K562 (cell line): Measurements from ENCODE around the gene ATP13A1. TPM values are rescaled to one million over a fixed set of nuclear protein-coding genes. Genes with fewer than 3 reads are reported as not detected.

Experiments used
- ATF7 ChIP-seq: fragments of 450-650 bp; IDR thresholded peaks from 2 replicates; pipeline ENCODE4 v1.7.1; 2014; ENCODE audit warnings: mild to moderate bottlenecking, moderate library complexity
- BCOR ChIP-seq: fragments of 450-650 bp; IDR thresholded peaks from 2 replicates; pipeline ENCODE4 v1.6.1; 2016
- MBD2 ChIP-seq: sonication (generic); IDR thresholded peaks from 2 replicates; pipeline ENCODE4 v1.6.1; 2016; ENCODE audit warnings: low read depth, borderline replicate concordance
- NFIC ChIP-seq: fragments of 450-650 bp; IDR thresholded peaks from 2 replicates; pipeline ENCODE4 v1.6.1; 2017; ENCODE audit warnings: mild to moderate bottlenecking, inconsistent platforms
- OTX1 ChIP-seq: fragments of 450-650 bp; formaldehyde crosslinking; IDR thresholded peaks from 2 replicates; pipeline ENCODE4 v1.4.0; 2022; ENCODE audit warnings: mild to moderate bottlenecking
- POLR2AphosphoS5 ChIP-seq: IDR thresholded peaks from 2 replicates; pipeline ENCODE4 v1.6.1; 2011; ENCODE audit warnings: mild to moderate bottlenecking, low read depth, low read length, moderate library complexity; ENCODE audit not compliant: control insufficient read depth, insufficient read depth
- POLR3G ChIP-seq: IDR thresholded peaks from 2 replicates; pipeline ENCODE4 v1.6.1; 2011; ENCODE audit not compliant: insufficient read length, insufficient replicate concordance; ENCODE audit errors: extremely low read depth
- SMAD4 ChIP-seq: fragments of 250-450 bp; sonication (Bioruptor Pico); conservative IDR thresholded peaks from 2 replicates; pipeline ENCODE4 v1.8.0; 2021; ENCODE audit warnings: inconsistent platforms, mild to moderate bottlenecking, moderate library complexity
- SMARCA5 ChIP-seq: fragments of 450-650 bp; IDR thresholded peaks from 2 replicates; pipeline ENCODE4 v1.6.1; 2016
- SOX6 ChIP-seq: fragments of 450-650 bp; IDR thresholded peaks from 2 replicates; pipeline ENCODE4 v1.6.1; 2014; ENCODE audit warnings: mild to moderate bottlenecking
- SRF ChIP-seq, 2 experiments: fragments of 250-450, 450-650 bp in 1 of 2; sonication (Bioruptor Pico) in 1 of 2; sonication (generic) in 1 of 2; formaldehyde crosslinking; IDR thresholded peaks; 2 replicates each; pipeline versions ENCODE4 v1.5.0 to v1.5.1; 2020 to 2022; ENCODE audit warnings: mild to moderate bottlenecking in 1 of 2, missing genetic modification reagents in 1 of 2
- XRCC3 ChIP-seq: fragments of 450-650 bp; IDR thresholded peaks from 2 replicates; pipeline ENCODE4 v1.6.1; 2017; ENCODE audit warnings: mild to moderate bottlenecking, moderate library complexity
- ZC3H4 ChIP-seq: sonication (generic); formaldehyde crosslinking; IDR thresholded peaks from 2 replicates; pipeline ENCODE4 v1.9.0; 2021; ENCODE audit warnings: missing genetic modification reagents, borderline replicate concordance
- ZNF696 ChIP-seq: fragments of 250-450 bp; sonication (Bioruptor Pico); conservative IDR thresholded peaks from 2 replicates; pipeline ENCODE4 v1.4.0; 2020; ENCODE audit warnings: mild to moderate bottlenecking, moderate library complexity
- polyA plus RNA-seq, 8 experiments: library from polyadenylated mRNA; depleted of rRNA in 4 of 8; stranded (reverse) in 5 of 8; unstranded in 3 of 8; fragments of >200 nt; fragmentation: Nextera tagmentation in 2 of 8; fragmentation: Illumina TruSeq in 1 of 8; extraction: Ambion mirVana in 2 of 8; extraction: Trizol in 1 of 8; gene quantifications; 2 replicates each; pipeline versions ENCODE4 v1.2.1 to v1.2.3, GENCODE V29; 2011 to 2014; ENCODE audit warnings: inconsistent platforms in 1 of 8, missing spikeins in 1 of 8
- total RNA-seq, 7 experiments: library from RNA; depleted of rRNA in 6 of 7; stranded (reverse); fragments of >200 nt in 6 of 7; fragmentation: Illumina TruSeq in 2 of 7; extraction: Trizol in 2 of 7; gene quantifications; 2 replicates each; pipeline versions ENCODE4 v1.2.1 to v1.2.3, GENCODE V29; 2011 to 2021; ENCODE audit warnings: low replicate concordance in 1 of 7
- TF ChIP-seq, protein P1 (sequence below): sonication (generic); formaldehyde crosslinking; IDR thresholded peaks from 2 replicates; pipeline ENCODE4 v1.8.0; 2022; ENCODE audit warnings: missing genetic modification reagents, mild to moderate bottlenecking, borderline replicate concordance
- TF ChIP-seq, protein P2 (sequence below): sonication (generic); IDR thresholded peaks from 2 replicates; pipeline ENCODE4 v1.6.1; 2016
- TF ChIP-seq, protein P3 (sequence below): fragments of 200-800 bp; sonication (Bioruptor generic); IDR thresholded peaks from 2 replicates; pipeline ENCODE4 v1.6.1; 2017; ENCODE audit warnings: missing genetic modification characterization, missing compliant biosample characterization

Gene ATP13A1
- total and polyA plus RNA-seq, 9 of the 15 experiments (the other 6 are each of a cell fraction or from before 2014, with no cell fraction given), result 0.90 to 83.8 (median 23.1) TPM

DNA sequence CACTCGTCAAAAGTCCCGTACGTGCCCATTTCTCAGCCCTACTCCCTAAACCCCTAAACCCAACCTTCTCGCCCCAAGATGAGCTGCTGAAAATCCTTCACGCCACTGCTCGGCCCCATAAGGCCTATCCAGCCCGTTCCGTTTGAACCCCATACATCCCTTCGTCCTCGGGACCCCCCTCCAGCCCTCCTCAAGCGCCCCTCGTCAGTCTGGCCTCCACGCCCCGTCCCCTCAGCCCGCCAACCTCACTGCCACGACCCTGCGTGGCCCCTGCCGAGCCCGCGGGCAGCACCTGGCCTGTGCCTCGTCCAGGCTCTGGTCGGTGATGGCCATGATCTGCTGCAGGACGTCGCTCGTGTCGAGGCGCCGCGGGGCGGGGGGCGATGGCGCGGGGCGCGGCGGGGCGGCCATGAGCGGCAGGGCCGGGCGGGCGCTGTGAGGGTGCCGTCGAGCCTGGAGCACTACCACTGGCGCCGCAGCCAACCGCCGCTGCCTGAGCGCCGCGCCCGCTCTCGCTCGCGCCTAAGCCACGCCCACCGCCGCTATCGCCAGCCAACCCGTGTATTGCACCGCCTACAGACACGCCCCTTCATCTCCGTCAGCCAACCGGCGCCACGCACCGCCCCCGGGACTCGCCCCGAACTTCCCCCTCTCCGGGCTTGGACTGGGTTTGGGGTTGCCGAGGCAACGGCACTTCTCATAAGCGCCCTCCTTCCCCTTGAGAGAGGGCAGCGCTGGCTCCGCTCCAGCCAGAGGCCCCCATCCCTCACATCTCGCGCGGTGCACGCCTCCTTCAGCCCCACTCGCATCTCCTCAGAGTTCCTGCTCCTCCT lies 45.0 kb downstream of the ATP13A1 start, which contains the start of gene PBX4 (continued):
- TF ChIP-seq ZC3H4 (0 out of 2 replicates have a peak, but pooled peaks have one; percentile 56), MBD2 (peak; percentile 57; the same call in 1 of the 2 replicates), SRF (CRISPR knock-in tag; IDR thresholded peaks at IDR 0.05) (0 out of 4 replicates have a peak, but pooled peaks of 1 of the 2 experiments have one; percentile 32), XRCC3 (no peak), SOX6 (no peak), NFIC (peak; percentile 79), OTX1 (CRISPR knock-in tag) (no peak), BCOR (no peak), POLR2AphosphoS5 (no peak), ZNF696 (CRISPR knock-in tag) (no peak), POLR3G (no peak), SMAD4 (CRISPR knock-in tag) (no peak), ATF7 (peak; percentile 64), SMARCA5 (no peak)
- TF ChIP-seq, protein P1, sequence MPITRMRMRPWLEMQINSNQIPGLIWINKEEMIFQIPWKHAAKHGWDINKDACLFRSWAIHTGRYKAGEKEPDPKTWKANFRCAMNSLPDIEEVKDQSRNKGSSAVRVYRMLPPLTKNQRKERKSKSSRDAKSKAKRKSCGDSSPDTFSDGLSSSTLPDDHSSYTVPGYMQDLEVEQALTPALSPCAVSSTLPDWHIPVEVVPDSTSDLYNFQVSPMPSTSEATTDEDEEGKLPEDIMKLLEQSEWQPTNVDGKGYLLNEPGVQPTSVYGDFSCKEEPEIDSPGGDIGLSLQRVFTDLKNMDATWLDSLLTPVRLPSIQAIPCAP (CRISPR knock-in tag), result no peak
- TF ChIP-seq, protein P2, sequence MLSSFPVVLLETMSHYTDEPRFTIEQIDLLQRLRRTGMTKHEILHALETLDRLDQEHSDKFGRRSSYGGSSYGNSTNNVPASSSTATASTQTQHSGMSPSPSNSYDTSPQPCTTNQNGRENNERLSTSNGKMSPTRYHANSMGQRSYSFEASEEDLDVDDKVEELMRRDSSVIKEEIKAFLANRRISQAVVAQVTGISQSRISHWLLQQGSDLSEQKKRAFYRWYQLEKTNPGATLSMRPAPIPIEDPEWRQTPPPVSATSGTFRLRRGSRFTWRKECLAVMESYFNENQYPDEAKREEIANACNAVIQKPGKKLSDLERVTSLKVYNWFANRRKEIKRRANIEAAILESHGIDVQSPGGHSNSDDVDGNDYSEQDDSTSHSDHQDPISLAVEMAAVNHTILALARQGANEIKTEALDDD, result no peak
- TF ChIP-seq, protein P3, sequence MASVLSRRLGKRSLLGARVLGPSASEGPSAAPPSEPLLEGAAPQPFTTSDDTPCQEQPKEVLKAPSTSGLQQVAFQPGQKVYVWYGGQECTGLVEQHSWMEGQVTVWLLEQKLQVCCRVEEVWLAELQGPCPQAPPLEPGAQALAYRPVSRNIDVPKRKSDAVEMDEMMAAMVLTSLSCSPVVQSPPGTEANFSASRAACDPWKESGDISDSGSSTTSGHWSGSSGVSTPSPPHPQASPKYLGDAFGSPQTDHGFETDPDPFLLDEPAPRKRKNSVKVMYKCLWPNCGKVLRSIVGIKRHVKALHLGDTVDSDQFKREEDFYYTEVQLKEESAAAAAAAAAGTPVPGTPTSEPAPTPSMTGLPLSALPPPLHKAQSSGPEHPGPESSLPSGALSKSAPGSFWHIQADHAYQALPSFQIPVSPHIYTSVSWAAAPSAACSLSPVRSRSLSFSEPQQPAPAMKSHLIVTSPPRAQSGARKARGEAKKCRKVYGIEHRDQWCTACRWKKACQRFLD (CRISPR knock-in tag), result no peak
